Measurements from ENCODE around the gene AP3S2. TPM values are rescaled to one million over a fixed set of nuclear protein-coding genes. Genes with fewer than 3 reads are reported as not detected.

AP3S2 gene
- polyA plus RNA-seq, 1 donor = 25.4 TPM

Other genes starting within 250 kb of the AP3S2 start
- 5.7 TPM for gene KIF7, start 238.5 kb downstream of the AP3S2 start, polyA plus RNA-seq (ENCODE audit: insufficient read length)
- gene PLIN1, start 214.6 kb downstream of the AP3S2 start, polyA plus RNA-seq (ENCODE audit: insufficient read length) = 0.32 TPM
- gene PEX11A, start 203.2 kb downstream of the AP3S2 start, polyA plus RNA-seq (ENCODE audit: insufficient read length) = 4.5 TPM
- 0.18 TPM for gene WDR93, start 203.2 kb downstream of the AP3S2 start, polyA plus RNA-seq (ENCODE audit: insufficient read length)
- gene MESP1, start 142.7 kb downstream of the AP3S2 start, polyA plus RNA-seq (ENCODE audit: insufficient read length) = 0.85 TPM
- 0.35 TPM for gene MESP2, start 117.7 kb downstream of the AP3S2 start, polyA plus RNA-seq (ENCODE audit: insufficient read length)
- 9.9 TPM for gene ANPEP, start 79.1 kb downstream of the AP3S2 start, polyA plus RNA-seq (ENCODE audit: insufficient read length)
- 13.8 TPM for gene ARPIN, start 19.0 kb upstream of the AP3S2 start, polyA plus RNA-seq (ENCODE audit: insufficient read length)
- 19.2 TPM for gene ZNF710, start 107.3 kb upstream of the AP3S2 start, polyA plus RNA-seq (ENCODE audit: insufficient read length)
- gene IDH2, start 208.5 kb upstream of the AP3S2 start, polyA plus RNA-seq (ENCODE audit: insufficient read length) = 281 TPM

Measured in forelimb muscle (tissue), 1 donor.